SK-N-MC (cell line): ENCODE data around the gene CLASP2.

ENCODE experiments used
- DNase-seq: peaks from one replicate; pipeline ENCODE4 v3.0.0-alpha.2; 2011; ENCODE audit warnings: low read depth, low spot score
- H3K27ac ChIP-seq: fragments of 200-600 bp; sonication (generic); 2 replicates; pipeline ENCODE4 v1.5.1; 2016; ENCODE audit warnings: mixed run types
- H3K36me3 ChIP-seq: fragments of 200-600 bp; sonication (generic); 2 replicates; pipeline ENCODE4 v1.6.1; 2017; ENCODE audit warnings: antibody characterized with exemption, low read length, mixed read lengths; ENCODE audit not compliant: insufficient read depth
- H3K4me3 ChIP-seq: fragments of 200-600 bp; sonication (generic); 2 replicates; pipeline ENCODE4 v1.5.1; 2016
- H3K9ac ChIP-seq: fragments of 200-600 bp; sonication (generic); 2 replicates; pipeline ENCODE4 v1.8.0; 2017; ENCODE audit warnings: mixed run types, mixed read lengths; ENCODE audit not compliant: insufficient read length
- H3K9me3 ChIP-seq: fragments of 200-600 bp; sonication (generic); 2 replicates; pipeline ENCODE4 v1.6.1; 2017; ENCODE audit warnings: low read depth, mild to moderate bottlenecking, antibody characterized with exemption, low read length, moderate library complexity, mixed read lengths
- EZH2 ChIP-seq: fragments of 200-600 bp; sonication (generic); IDR thresholded peaks from one replicate; pipeline ENCODE4 v1.6.1; 2017; ENCODE audit warnings: antibody characterized with exemption
- FOXP2 ChIP-seq: optimal IDR thresholded peaks from 2 replicates; pipeline ENCODE3; 2011; ENCODE audit warnings: mild to moderate bottlenecking, moderate library complexity; ENCODE audit not compliant: insufficient read depth; ENCODE audit errors: extremely low read length, control extremely low read depth
- POLR2AphosphoS5 ChIP-seq: IDR thresholded peaks from 2 replicates; pipeline ENCODE4 v1.6.1; 2012; ENCODE audit warnings: mild to moderate bottlenecking, low read depth, low read length, borderline replicate concordance

CLASP2 gene

GRCh38 chr3:33737146-33737545, 19.1 kb upstream of the CLASP2 start:
- H3K9ac ChIP-seq, result no peak overlapping the region
- H3K4me3 ChIP-seq, result no peak overlapping the region
- DNase-seq, result no peak
- TF ChIP-seq POLR2AphosphoS5 (no peak), FOXP2 (no peak), EZH2 (no peak)
- H3K36me3 ChIP-seq, result no peaks in the 10 kb centered on the region
- H3K27ac ChIP-seq, result no peak overlapping the region
- H3K9me3 ChIP-seq, result no peaks in the 10 kb centered on the region

- Histone ChIP-seq H3K9ac (no peak overlapping the region), H3K27ac (no peak overlapping the region), H3K9me3 (no peaks in the 10 kb centered on the region), H3K4me3 (no peak overlapping the region), H3K36me3 (no peaks in the 10 kb centered on the region)
- TF ChIP-seq EZH2 (no peak), POLR2AphosphoS5 (no peak), FOXP2 (no peak)
- no peak for DNase-seq
Observed at GRCh38 chr3:33732394-33732793, 14.3 kb upstream of the CLASP2 start.

DNA sequence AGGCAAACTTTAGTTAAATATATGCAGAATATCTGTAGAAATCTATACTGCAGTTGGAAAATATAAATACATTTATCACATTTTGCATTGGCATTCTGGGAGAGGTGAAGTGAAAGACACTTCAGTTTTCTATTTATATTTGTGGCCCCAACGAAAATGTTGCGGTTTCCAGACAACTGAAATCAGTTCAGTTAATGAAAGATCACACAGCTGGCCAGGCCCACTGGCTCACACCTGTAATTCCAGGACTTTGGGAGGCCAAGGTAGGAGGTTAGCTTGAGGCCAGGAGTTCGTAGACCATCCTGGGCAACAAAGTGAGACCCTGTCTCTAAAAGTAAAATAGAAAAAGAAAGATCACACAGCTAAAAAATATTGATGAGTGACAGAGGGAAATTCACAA, 11.9 kb upstream of the CLASP2 start:
- no peak overlapping the region for H3K27ac ChIP-seq
- TF ChIP-seq POLR2AphosphoS5 (no peak), FOXP2 (no peak), EZH2 (no peak)
- no peak overlapping the region for H3K9ac ChIP-seq
- no peaks in the 10 kb centered on the region for H3K9me3 ChIP-seq
- H3K36me3 ChIP-seq, result no peaks in the 10 kb centered on the region
- DNase-seq, result no peak
- H3K4me3 ChIP-seq, result no peak overlapping the region

DNA sequence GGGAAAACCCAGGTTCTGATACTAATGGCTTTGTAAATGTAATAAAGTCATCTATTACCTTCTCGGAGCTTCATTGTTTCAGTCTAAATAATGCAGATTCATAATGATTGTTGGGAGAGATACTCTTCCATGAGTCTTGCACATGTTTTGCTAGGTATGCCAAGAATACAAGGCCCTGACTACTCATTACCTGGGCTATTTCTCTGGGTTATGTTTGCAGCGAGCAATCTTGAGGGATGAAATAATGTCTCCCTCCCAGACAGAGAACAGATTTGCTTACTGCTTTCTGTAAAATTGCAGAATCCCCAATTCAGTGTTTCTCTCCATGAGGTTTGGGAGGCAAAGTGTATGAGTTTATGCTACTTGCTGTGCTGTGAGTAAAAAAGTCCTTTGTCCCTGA, 6.2 kb upstream of the CLASP2 start:
- H3K9ac ChIP-seq, result no peak overlapping the region
- no peak overlapping the region for H3K27ac ChIP-seq
- H3K36me3 ChIP-seq, result no peaks in the 10 kb centered on the region
- DNase-seq, result no peak
- no peak for TF ChIP-seq POLR2AphosphoS5
- no peak for TF ChIP-seq FOXP2
- no peak for TF ChIP-seq EZH2
- H3K9me3 ChIP-seq, result no peaks in the 10 kb centered on the region
- H3K4me3 ChIP-seq, result no peak overlapping the region

- Histone ChIP-seq H3K4me3 (no peak overlapping the region), H3K9me3 (no peaks in the 10 kb centered on the region), H3K36me3 (no peaks in the 10 kb centered on the region), H3K27ac (no peak overlapping the region), H3K9ac (no peak overlapping the region)
- DNase-seq, result no peak
- no peak for TF ChIP-seq FOXP2
- no peak for TF ChIP-seq POLR2AphosphoS5
- TF ChIP-seq EZH2, result no peak
Observed at GRCh38 chr3:33722626-33723370, 4.7 kb upstream of the CLASP2 start.

- Histone ChIP-seq H3K27ac (no peak overlapping the region), H3K9ac (no peak overlapping the region)
- TF ChIP-seq POLR2AphosphoS5 (no peak), FOXP2 (no peak), EZH2 (no peak)
Observed at GRCh38 chr3:33722191-33722590, 4.1 kb upstream of the CLASP2 start.

GRCh38 chr3:33718595-33718907, 497 bp upstream of the CLASP2 start:
- Histone ChIP-seq H3K9ac (peak overlapping the region; percentile 79), H3K27ac (no peak overlapping the region), H3K9me3 (no peaks in the 10 kb centered on the region), H3K36me3 (no peaks in the 10 kb centered on the region), H3K4me3 (peak overlapping the region; percentile 82)
- TF ChIP-seq POLR2AphosphoS5 (no peak), FOXP2 (no peak), EZH2 (no peak)
- no peak for DNase-seq

More at GRCh38 chr3:33722191-33722590, 4.1 kb upstream of the CLASP2 start:
- no peak overlapping the region for H3K4me3 ChIP-seq
- no peaks in the 10 kb centered on the region for H3K36me3 ChIP-seq
- no peak for DNase-seq
- no peaks in the 10 kb centered on the region for H3K9me3 ChIP-seq

DNA sequence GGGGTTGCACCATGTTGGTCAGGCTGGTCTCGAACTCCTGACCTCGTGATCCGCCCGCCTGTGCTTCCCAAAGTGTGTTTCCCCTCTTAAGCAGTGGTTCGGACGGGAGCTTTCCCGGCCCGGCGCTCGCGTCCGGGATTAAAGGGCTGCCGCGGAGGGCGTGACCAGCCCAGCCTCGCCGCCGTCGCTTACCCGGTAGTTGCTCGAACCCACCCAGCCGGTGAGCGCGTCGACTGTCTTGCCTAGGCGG, 513 bp downstream of the CLASP2 start:
- Histone ChIP-seq H3K4me3 (peak overlapping the region; percentile 82), H3K9me3 (no peaks in the 10 kb centered on the region), H3K36me3 (no peaks in the 10 kb centered on the region), H3K9ac (peak overlapping the region; percentile 79), H3K27ac (no peak overlapping the region)
- no peak for TF ChIP-seq POLR2AphosphoS5
- no peak for TF ChIP-seq EZH2
- no peak for TF ChIP-seq FOXP2
- DNase-seq, result no peak

DNA sequence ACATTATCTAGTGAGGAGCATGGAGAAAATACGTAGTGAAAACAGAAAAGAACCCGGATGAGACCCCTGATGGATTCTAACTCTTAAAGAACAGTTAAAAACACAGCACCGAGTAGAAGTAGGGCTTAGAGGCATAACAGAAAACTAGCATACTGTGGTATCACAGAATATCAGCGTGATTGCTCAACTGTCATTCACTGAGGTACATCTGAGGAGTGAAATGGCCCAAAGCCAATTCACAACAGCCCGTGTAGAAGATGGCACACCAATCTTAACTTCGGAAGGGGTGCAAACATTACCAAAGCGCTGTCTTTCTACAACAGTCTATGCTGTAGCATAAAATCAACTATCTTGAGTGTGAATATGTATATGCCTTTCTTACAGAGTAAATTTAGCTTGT, 1.8 kb downstream of the CLASP2 start:
- peak overlapping the region; percentile 26 for H3K9ac ChIP-seq
- H3K27ac ChIP-seq, result no peak overlapping the region
- H3K36me3 ChIP-seq, result no peaks in the 10 kb centered on the region
- no peaks in the 10 kb centered on the region for H3K9me3 ChIP-seq
- DNase-seq, result no peak
- peak overlapping the region; percentile 82 for H3K4me3 ChIP-seq
- TF ChIP-seq FOXP2, result no peak
- TF ChIP-seq EZH2, result no peak
- TF ChIP-seq POLR2AphosphoS5, result no peak

DNA sequence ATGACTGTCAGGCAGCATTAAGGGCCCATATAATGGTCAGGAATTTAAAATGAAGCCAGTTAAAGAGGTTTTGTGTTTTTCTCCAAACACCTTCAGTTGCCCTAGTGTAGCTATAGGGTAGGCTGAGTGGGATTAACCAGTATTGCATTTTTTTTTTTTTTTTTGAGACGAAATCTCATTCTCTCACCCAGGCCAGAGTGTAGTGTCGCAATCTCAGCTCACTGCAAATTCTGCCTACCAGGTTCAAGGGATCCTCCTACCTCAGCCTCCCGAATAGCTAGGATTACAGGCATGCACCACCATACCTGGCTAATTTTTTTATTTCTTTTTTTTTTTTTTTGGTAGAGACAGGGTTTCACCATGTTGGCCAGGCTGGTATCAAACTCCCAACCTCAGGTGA, 7.0 kb downstream of the CLASP2 start:
- Histone ChIP-seq H3K9me3 (no peaks in the 10 kb centered on the region), H3K4me3 (no peak overlapping the region), H3K36me3 (no peaks in the 10 kb centered on the region), H3K27ac (no peak overlapping the region), H3K9ac (no peak overlapping the region)
- TF ChIP-seq EZH2, result no peak
- DNase-seq, result no peak
